GM19372 (cell line): ENCODE measurements around the gene OR2AG2.
"Not testable (repeated sequence)": the region's sequence is repeated elsewhere in the genome, so short reads cannot be mapped to it uniquely, and the experiment has no call there.

Experiments used
- ATAC-seq: cut with Tn5 transposase; IDR thresholded peaks from one replicate; pipeline ENCODE4 v1.9.1; 2021; ENCODE audit warnings: mild to moderate bottlenecking, low read depth, moderate library complexity; ENCODE audit not compliant: unreplicated experiment

OR2AG2 gene, protein sequence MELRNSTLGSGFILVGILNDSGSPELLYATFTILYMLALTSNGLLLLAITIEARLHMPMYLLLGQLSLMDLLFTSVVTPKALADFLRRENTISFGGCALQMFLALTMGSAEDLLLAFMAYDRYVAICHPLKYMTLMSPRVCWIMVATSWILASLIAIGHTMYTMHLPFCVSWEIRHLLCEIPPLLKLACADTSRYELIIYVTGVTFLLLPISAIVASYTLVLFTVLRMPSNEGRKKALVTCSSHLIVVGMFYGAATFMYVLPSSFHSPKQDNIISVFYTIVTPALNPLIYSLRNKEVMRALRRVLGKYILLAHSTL

GRCh38 chr11:6771926-6772893 is at the start of gene OR2AG2:
Gene OR2AG2 (minus strand): TSS chr11:6771976. CDS start chr11:6768957, 3,019 bp downstream.
- peak; percentile 62 for ATAC-seq

DNA sequence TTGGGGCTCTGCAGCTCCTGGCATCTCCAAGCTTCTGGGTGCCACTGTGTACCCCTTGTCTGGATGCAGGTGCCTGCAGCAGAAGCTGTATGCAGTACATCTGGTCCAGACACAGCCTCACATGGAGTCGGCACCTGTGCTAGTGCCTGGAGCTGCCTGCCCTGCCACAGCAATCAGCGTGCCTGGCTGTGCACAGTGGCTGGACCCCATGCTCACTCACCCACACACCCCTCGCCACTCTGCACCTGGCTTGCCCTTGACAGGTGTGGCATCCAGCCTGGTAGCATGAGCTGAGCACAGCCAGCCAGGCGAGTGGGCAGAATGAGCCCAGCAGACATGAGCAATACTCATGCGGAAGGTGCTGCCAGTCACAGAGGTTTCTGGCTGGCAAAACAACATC is 47.2 kb upstream of the OR2AG2 start:
- no peak for ATAC-seq

DNA sequence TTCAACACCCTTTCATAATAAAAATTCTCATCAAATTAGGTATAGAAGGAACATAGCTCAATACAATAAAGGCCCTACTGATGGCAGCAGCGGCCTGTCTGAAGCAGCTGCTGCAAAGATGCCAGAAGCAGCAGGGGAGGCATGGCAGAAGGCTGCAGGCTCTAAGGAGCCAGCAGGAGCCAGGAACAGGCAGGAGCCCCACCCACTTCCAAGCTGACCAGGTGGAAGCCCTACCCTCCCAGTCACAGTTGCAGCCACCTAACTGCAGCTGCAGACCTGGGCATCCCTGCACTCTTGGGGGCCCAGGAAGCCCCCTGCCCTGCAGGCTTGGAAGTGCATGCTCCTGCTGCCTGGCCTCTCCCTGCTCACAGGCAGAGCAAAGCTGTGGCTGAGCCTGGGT is 45.9 kb upstream of the OR2AG2 start:
- ATAC-seq: no peak

DNA sequence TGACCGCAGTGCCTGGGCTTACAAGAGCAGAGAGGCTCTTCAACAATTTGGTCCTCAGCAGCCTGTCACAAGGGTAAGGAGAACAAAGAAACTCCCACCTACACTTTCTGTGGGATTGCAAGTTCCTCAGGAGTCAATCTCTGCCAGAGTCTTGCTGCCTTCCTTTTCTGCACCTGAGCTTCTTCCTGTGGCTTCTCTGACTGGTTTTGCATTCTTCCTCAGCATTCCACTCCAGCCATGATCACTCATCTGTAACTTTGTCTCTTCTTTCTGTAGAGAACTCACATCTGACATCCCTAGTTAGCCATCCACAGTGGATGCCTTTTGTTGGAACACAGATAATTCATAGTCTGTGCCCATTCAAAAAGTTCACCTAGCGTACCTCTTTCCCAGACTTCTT is 41.9 kb upstream of the OR2AG2 start:
- ATAC-seq: no peak

GRCh38 chr11:6812390-6813005 is 40.7 kb upstream of the OR2AG2 start:
- peak; percentile 93 for ATAC-seq

- not testable (repeated sequence) for ATAC-seq
Measured at GRCh38 chr11:6801075-6801474, 29.3 kb upstream of the OR2AG2 start.

GRCh38 chr11:6799402-6799801 is 27.6 kb upstream of the OR2AG2 start, which contains the start of gene OR6A2:
Gene OR6A2 (minus strand): TSS chr11:6799689. CDS start chr11:6795708, 3,981 bp downstream.
- ATAC-seq: no peak

GRCh38 chr11:6794639-6795038 is 22.9 kb upstream of the OR2AG2 start:
- no peak for ATAC-seq

- no peak for ATAC-seq
Measured at GRCh38 chr11:6790546-6790945, 18.8 kb upstream of the OR2AG2 start.

- ATAC-seq: no peak
Measured at GRCh38 chr11:6782720-6783119, 10.9 kb upstream of the OR2AG2 start, which contains the start of gene OR2AG1. Gene OR2AG1 (plus strand): TSS chr11:6783020. CDS start chr11:6785038, 2,018 bp downstream.

DNA sequence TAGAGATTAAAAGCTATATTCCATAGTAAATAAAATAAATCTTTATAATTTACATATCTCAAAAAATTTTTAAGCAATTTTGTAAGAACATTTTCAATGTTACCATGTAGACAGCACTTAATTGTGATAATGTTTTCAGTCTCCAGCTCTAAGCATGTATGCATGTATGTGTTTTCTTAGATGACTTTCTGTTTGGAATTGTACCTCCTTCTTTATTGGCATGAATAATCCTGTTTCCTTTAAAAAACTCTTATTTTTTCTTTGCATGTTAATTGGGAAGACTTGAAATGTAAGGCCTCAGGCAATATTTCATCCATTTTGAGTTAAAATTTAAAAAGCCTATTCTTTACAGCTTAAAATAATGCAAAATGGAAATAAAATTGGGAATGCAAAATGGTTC is 9.1 kb upstream of the OR2AG2 start:
- ATAC-seq: no peak

DNA sequence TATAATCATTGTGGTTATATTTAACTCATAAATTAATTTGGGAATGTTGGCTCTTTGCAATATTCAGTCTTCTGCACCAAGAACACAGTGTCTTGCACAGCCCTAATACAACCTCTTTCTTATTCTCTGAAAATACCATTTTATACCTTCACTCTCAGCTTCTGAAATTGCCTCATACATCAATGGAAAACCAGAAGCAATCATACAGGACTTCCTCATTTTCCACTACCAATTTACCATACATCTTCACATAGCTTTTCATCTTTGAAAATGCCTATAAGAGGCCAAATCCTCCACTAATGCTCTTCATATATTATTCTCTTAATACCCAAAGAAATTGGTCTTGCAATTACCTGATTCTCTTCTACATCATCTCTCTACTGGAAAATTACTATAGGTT is 6.7 kb upstream of the OR2AG2 start:
- ATAC-seq: no peak

DNA sequence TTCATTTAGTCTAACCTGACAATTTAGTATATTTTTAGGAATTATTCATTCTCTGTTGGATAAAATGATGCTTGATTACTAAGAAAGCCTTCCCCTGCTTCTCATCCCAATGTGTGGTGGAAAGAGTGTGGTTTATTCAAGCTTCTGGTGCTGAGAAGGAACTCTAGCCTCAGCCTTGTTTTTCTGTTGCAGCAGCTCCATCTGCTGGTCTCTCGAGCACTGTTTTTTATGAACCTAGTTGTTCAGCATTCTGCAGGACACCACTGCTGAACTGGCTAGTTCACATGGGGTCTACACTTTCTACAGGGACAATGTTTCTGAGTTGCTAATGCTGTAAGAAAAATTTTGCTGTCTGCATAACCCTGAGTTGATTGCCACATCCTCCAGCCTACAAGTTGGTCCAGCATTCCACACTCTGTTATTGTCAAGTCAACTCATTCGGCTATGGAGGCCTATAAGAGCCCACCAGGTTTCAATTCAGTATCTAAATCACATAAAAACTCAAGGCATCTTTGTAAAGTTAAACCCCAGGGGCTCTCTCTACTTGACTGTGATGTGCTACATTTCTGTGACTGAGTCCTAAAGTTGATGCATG is 14.3 kb downstream of the OR2AG2 start:
- ATAC-seq: peak; percentile 86

GRCh38 chr11:6755953-6756347 is 15.8 kb downstream of the OR2AG2 start:
- no peak for ATAC-seq

- ATAC-seq: no peak
Measured at GRCh38 chr11:6755303-6755952, 16.3 kb downstream of the OR2AG2 start.

GRCh38 chr11:6747097-6747668 is 24.6 kb downstream of the OR2AG2 start:
- ATAC-seq: no peak

DNA sequence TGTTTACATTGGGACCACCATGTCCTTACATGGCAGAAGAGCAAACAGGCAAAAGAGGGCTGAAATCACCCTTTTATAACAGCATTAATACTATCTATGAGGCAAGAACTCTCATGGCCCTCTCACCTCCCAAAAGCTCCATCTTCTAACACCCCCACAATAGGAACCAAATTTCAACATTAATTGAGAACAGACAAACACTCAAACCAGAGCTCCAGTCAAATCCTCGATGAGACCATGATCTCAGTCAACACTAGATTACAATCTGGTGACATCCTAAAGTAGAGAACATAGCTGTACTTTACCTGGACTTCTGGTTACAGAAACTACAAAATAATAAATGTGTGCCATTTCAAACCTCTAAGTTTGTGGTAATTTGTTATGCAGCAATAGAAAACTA is 25.1 kb downstream of the OR2AG2 start:
- ATAC-seq: no peak

GRCh38 chr11:6746086-6746618 is 25.6 kb downstream of the OR2AG2 start:
- ATAC-seq: peak; percentile 74

DNA sequence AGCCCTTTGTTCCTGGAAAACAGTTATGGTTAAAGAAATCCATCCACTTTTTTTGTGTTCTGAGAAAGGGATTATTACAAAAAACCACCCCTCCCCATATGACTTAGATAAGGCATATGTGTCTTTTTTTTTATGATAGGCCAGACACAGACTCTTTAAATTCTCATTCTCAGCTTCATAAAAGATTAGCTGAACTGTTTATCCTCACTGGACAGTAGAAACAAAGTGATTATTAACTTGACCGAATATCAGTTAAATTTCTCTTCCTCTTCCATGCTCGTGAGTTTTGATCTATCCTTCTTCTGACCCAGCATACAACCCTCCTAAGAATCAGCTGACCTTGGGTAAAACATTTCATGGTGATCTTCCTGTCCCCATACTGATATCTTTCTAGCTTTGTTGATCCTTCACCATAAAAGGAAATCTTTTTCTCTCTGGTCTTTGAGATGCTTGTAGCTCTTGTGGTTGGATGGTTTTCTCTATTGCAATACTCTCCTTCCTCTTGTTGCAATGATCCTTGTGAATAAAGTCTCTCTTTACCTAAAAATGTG is 26.2 kb downstream of the OR2AG2 start:
- peak; percentile 55 for ATAC-seq
